Fibroblast of skin of back (primary cell): Measurements from ENCODE around the gene MAMDC2.

ENCODE experiments used
- DNase-seq: peaks from one replicate; pipeline ENCODE4 v3.0.0-alpha.2; 2013

Gene MAMDC2

DNA sequence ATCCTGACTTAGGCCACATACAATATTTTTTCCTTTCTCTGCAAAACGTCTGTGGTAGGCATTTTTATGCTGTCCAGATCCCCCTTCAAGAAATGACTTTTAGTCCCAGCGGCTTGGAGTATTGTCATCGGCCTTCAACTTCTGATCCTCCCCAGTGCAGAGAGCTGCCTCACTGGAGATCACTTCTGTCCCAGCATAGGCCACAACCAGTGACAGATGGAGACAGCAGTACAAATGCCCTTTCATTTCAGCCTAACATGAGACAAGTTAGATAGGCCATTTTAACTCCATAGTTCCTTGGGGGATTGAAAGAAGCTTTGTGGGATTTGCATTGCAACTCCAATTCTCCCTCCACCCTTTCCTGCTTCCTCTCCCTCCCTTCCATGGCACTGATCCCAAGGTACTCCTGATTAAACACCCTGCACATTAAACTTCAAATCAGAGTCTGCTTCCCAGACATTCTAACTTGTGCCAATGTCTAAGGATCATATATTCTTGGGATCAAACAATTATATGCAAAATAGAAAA lies 3.2 kb upstream of the MAMDC2 start:
- no peak for DNase-seq

DNA sequence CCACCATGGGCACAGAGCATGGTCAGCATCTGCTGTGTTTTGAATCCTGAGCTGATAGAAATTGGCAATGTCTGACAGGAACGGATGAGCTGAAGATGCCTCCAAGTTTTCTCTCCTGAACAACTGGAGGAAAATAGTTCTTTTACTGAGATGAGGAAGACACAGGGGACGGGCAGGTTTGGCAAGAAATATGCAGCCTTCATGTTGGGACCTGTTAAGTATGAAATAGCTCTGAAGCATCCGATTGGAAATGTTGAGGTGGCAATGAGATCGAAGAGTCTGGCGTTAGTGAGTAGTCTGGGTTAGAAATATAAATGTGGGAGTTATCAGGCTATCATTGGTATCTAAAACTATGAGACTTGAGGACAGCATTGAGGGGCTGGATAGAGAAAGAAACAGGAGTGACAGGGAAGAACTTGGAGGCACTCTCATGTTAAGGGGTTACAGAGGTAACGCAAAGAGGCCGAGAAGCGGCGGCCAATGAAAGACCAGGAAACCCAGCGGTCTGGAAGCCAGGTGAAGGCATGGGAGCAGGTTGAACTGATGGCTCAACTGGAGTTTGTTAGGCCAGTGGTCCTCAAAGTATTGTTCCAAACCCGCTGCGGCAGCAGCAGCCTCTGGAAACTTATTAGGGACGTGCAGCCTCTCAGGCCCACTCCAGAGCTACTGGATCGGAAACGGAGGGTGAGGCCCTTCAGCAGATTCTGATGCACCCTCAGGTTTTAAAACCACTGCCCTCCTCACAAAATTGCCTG lies 1.0 kb upstream of the MAMDC2 start:
- no peak for DNase-seq

DNA sequence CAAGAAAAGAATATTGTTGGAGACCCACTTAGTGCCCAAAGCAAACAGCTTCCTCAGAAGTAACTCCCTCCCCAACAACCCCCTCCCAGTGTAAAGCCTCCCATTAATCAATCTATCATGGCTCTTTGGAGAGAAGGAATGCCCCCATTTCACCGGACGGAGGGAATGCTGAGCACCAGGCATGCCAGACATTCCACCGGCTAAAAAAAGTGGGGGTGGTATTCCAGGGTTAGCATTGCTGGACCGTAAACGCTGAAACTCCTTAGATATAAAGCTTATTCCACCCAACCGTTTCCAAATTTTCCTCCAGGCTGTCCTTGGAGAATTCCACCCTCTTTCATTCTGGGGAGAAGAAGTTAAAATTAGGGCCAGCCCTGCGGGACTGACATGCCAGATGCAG lies 363 bp upstream of the MAMDC2 start:
- DNase-seq, result peak; percentile 48

DNA sequence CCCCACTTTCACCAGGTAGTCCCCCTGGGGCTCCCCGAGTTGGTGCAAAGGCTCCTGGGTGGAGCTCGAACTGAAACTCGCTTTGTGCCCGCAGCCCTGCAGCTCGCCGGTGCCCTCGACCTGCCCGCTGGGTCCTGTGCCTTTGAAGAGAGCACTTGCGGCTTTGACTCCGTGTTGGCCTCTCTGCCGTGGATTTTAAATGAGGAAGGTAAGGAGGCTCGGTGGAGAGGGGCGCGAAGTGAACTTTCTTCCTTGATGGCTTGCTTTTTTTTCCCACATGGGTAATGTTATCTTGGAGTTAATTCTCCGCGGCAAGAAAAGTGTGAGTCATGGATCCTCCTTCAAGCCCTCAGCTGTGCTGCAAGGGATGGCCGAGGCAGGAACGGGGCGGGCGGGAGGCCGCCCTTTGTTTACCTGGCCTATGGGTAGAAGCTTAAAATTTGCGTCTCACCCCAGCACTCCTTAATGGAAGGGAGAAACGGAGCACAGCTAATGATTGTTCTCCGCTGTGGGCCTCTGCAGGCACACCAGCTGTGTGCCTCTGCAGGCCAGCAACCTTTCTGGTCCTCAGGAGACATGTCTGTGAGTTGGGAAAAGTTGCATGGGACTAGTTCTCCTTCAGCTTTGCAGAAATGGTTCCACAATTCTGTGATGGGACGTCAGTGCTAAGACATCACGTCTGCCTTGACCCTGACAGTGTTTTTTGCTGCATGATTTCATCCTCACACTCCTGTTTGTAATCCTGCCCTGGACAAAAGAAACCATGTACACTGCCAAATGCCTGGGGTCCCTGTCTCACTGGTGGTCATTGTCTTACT lies 1.1 kb downstream of the MAMDC2 start:
- DNase-seq, result peak; percentile 60

DNA sequence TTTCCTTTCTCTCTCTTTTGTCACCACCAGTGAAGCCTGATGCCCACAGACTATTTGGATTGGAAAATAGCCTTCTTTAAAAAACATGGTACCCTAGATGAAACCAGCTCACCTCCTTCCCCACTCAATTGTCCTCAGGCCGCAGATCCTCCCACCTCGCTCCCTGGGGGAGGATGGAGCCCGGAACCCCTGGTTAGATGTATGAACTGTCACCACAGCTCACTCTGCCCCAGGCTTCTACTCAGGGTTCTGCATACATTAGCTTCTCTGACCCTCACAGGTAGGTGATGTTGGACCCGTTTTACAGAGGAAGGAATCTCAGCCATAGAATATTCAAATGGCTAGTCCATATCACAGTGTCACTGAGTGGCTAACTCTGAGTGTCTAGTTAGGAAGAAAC lies 1.8 kb downstream of the MAMDC2 start:
- DNase-seq, result no peak

DNA sequence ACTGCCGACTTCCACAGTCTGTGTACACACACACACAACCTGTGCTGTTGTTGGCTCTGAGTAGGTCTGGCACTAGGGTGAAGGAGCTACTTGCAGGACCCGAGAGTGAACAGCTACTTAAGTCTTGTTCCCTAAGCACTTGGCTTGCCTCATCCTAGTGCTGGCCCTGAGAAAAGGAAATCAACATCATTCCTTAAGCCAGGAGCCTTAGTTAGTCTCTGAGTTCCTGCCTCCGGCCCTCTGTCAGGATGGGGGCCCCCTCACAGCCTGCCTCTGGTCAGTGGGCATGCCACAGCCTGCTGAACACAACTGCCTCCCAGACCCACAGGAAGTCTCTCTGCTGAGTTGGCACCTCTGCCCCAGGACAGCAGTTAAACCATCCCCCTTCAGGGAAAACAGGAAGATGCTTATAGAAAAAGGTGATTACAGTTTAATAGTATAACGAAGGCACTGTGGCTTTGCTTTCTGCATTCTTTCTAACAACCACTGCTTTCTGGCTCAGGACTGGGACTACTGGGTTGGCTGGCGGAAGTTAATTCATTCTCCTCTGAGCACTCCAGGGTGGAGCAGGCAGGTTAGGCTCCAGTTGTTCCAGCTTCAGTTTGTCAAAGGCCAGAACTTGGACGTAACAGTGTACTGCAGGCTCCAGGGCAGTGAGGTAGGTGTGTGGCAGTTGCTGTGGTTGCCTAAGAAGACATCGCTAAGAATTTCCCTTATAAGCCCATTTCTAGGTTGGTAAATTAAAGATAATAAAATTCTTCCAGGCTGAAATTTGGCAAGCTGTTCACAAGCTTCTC lies 2.8 kb downstream of the MAMDC2 start:
- DNase-seq, result peak; percentile 23

DNA sequence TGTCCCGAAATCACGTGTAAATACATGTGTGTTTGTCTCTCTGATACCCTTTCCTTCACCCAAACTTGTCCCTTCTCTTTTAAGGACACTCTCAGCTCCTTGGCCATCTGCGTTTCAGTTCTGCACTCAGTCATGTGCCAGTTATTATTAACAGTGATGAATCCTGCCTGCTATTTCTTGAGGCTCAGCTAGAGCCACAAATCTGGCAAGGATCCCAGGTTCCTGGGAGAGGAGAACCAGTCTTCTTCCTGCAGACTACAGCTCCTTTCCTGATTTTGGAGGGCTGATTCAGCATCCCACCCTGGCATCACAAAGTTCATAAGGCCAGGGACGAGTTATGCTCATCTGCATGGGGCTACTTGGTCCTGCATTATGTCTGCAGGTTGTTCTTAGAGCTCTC lies 5.6 kb downstream of the MAMDC2 start:
- peak; percentile 81 for DNase-seq

DNA sequence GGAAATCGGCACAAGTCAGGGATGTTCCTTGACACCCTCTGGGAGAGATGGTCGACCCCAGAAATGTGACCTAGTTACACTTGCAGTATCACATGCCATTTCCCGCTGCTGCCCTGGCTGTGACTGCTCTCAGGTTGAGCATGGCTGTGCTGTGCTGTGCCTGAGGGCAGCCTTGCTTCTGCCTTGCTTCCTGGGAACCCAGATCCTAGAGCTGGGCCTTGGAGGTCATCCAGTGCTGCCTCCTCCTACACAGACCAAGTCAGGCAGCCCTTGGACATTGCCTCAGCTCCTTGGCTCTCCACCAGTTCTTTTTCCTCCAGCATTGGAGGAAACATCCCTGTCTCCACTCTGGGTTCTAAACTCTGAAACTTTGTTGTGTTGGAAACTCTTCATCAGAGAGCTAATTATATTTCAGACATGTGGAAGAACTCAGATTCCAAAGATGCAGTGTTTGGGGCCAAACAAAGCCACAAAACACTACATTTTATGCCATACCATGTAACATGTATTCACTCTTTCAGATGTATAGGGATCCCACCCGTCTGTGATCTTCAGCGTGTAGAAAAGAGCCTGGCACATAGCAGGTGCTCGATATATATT lies 6.1 kb downstream of the MAMDC2 start:
- DNase-seq, result no peak

DNA sequence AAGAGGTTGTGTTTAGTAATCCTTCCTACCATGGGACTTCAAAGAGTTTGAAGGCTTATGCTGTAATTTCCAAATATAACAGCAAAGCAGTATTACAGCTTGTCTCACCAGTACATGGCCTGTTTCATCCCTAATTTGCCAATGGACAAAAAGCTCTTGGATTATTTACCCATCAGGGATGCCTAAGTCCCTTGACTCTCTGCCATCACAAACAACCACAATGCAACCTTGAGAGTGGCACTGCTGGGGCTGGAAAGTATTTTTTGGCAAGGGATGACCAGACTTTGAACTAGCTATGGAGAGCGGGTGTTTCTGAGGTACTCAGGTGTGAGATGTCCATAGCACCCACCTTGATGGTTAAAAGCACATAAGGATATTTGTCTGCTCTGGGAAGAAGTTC lies 9.1 kb downstream of the MAMDC2 start:
- no peak for DNase-seq

DNA sequence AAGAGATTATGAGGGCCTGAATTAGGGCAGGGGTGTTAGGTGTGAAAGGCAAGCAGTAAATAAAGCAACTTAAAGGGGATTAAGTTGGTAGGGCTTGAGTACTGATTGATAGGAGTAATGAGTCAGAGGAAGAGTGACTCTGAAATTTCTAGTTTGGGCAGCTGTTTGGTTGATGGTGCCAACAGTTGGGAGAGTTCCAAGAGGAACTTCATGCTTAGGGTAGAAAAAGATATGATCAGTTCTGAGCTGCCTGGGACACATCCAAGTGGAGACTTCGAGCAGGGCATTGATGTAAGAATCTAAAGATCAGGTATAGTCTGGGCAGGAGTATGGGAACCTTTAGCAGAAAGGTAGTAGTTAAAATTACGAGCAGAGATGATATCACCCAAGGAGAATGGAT lies 10.2 kb downstream of the MAMDC2 start:
- DNase-seq, result no peak

DNA sequence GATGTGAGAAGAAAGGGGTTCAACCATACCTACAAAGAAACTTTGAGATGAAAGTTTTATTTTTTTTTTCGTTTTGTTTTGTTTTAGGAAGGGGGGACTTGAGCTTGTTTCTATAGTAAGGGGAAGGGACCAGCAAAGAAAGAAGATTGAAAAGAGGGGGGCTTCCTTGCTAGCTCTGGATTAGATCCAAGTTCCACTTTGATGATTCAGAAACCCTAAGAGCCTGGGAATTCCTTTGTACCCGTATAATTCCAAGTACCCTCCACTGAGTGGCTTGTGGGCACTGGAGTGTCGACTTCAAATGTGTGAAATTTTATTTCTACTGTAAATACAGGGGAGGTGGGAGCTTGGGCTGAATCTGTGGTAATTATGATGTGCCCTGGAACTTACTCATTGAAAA lies 10.9 kb downstream of the MAMDC2 start:
- DNase-seq, result peak; percentile 33

DNA sequence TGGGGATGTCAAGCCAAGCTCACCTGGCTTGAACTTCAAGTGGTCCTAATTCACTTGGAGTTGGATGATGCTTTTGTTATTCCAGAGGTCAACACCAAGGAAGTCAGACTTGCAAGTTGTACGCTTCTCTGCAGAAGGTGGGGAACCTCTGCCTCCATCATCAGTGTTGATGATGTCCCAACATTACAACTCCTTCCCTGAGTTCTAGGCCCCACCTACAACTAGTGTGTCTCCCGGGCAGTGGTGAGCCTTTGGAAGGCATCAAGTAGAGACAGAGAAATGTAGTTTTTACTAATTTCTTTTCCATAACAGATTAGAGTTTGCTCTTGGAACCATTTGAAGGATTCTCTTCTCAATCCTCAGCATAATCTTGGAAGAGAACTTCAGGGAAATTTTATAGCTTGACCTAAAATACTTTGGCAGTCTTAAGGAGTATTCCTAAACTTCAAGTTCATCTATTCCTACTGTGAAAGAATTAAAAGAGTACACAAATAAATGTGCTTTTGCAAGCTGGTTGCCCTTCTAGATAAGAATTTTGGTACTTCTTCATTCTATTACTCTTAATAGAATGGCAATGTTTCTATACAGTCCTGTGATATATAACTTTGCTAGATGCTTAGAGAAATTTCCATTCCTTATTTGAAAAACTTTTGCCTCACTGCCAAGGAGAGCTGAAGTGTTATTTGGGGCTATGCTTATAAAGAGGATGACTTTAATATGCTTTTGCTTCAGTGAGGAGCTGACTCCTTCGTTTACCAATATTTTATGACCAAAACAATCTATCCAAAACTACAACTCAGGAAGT lies 12.0 kb downstream of the MAMDC2 start:
- DNase-seq, result no peak

DNA sequence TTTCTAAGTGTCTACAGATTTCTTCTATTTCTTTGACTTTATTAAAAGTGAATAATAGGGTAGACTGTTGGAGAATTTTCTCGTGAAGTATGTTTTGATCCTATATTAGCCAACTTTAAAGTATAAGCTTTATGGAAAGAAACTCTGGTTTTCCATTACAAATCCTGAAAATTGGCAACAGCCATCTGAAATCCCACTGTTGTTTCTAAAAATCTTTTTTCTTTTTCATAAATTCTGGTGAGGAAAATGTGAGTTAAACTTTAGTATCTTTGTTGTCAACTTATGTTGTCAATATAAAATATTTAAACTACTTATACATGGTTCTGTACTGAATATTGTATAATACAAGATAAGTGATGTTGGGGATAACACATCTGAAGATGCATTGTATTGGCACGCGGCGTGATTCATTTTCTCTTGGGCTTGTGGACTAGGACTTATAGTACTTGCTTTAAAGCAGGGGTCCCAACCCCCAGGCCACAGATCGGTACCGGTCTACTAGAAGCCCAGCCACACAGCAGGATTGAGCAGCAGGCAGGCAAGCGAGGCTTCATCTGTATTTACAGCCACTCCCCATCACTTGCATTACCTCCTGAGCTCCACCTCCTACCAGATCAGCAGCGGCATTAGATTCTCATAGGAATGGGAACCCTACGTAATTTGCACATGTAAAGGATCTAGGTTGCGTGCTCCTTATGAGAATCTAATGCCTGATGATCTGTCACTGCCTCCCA lies 12.7 kb downstream of the MAMDC2 start:
- no peak for DNase-seq

DNA sequence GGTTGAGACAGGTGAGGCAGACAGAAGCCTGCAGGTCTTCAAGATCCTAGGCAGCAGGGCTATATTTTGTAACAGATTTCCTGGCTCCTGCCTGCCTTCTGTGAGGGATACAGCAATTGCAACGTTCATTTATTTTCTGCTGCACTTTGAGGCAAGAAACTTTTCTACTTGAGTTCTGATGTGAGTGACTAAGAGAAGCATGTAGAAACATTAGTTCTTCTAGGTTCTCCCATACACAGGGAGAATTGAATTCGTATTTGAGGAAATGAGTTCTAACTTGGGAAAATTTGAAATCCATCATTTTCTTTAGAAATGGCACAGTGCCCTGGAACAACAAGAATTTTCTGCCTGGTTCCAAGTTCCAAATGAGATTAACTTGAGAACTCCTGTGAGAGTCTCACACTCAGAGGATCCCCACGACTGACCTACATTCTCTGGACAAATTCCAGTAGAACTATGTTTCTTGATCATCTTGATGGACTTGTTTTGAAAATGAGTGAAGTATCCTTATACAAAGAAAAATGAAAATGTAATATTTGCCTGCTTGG lies 15.0 kb downstream of the MAMDC2 start:
- no peak for DNase-seq

DNA sequence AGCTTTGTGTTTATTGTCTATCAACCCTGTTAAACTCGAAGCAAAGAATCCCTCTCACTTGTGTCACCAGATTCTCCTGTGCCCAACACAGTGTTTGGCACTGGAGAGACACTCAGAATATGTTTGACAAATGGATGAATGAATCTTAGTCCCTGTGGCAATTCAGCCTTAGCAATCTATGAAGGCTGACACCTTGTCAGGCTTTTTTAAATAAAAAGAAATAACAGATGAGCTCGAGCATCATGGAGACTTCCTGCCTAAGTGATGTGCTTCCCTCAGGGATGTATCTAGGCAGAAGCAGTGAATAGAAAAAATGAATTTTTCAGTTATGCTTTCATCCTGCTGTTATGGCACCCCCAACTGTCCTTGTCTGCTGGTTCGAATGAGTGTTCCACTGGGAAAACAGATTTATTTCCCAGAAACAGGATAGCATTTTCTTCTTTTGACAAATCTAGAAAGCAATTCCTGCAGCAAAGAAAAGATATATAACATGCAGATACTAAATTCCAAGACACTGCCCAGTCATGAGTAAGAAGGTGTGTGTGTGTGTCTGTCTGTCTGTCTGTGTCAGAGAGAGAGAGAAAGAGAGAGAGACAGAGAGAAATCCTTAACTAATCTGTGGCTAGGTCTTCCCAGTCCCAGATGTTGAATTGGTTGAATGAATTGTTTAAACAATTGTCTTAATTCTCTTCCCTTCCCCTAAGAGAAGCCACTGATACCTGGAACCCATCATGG lies 16.7 kb downstream of the MAMDC2 start:
- DNase-seq, result no peak

DNA sequence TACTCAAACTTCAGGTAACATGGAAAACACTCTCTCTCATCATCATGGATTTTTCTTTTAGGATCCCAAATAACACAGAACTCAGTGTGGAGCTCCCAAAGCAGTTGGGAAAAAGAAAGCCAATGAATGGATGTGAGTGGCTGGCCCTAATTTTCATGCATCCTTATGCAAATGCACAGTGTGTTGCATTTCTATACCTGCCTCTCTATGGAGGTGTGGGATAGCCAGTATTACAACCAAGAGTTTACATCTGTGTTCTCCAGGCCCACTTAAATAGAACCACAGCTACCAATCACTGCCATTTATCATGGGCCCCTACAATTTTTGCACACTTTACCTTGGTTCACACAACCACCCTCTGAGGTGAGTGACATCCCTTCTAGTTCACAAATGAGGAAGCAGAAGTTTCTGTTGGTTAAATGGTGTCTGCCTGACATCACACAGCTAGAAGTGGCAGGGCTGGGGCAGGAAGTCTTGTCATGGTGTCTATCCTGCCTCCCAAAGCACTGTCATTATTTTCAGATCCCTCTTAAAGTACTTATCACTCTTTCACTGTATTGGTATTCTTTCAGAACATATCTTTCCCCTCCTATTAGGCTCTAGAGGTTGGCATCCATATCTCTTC lies 17.3 kb downstream of the MAMDC2 start:
- no peak for DNase-seq

DNA sequence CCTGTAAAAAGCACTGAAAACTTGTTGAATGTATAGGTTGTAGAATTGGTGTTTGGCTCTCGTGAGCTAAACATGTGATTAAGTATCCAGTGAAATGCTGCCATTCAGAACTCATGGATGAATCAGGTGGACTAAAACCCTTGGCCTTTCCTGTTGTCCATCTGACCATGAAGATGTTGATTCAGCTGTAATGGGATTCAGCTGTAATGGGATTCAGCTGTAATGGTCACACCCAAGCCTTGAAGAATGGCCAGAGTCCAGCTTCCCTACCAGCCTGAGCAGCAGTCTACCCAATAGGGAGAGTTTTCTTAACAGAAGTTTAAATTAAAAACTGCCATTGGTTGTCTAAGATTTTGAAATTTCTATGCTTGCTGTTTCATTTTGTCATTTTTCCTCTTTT lies 18.1 kb downstream of the MAMDC2 start:
- no peak for DNase-seq

DNA sequence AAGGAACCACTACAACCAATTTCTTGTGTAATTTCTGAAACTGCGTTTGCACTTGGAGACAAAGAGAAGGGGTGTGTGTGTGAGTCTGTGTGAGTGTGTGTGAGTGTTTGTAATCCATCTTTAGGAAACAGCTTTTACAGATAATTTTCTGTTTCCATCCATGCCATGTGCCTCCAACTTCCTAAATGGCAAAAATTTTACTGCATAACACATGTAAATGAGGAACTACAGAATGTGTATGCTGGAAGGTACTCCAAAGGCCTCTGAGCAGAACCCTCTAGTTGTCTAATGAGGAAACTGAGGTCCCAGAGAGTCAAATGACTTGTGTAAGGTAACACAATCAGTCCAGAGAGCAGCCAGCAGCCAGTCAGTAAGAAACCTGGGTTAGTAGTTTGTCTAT lies 20.8 kb downstream of the MAMDC2 start:
- no peak for DNase-seq

DNA sequence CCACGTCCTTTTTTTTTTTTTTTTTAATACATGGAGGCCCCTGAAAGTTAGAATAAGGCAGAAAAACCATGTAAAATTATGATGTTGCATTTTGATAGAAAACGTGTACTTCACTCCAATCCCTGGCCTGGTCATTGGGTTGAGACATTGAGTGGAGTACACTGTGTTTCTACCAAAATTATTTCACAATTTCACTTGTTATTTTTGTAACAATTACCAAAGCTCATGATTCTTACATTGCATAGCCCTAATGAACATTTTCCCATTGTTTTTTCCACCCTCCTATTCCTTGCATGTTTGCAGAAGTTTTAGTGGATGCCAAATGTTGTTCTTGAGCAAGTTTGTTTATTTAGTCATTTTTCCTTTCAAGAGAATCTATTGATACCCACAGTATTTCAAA lies 21.9 kb downstream of the MAMDC2 start:
- DNase-seq, result no peak

DNA sequence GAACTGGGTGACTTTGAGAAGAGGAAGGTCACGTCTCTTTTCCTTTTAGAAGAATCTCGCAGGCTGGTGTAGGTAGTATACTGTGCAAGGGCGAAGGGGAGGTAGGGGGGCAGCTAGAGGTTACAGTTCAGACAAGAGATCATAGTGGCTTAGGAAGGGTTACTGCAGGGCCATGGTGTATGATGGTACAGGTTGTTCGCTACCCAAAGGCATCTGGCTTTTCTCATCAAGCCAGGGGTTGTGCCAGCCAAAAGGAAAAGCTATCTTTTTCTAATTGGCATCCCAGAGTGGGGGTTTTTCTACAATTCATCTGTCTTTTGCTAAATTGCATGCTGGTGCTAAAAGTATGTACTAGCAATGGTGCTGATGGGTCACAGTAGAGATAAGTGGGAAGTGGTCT lies 22.8 kb downstream of the MAMDC2 start:
- DNase-seq, result no peak
